Measurements from ENCODE around the gene CDHR2. TPM values are rescaled to one million over a fixed set of nuclear protein-coding genes. Genes with fewer than 3 reads are reported as not detected.

CDHR2 gene
- under 1 TPM in 1 of 4 donors, not detected in 3; 0.15 TPM for total RNA-seq

- Histone ChIP-seq H3K9me3 (no peaks in the 10 kb centered on the region), H3K27me3 (peaks cover 16% of the 10 kb centered on the region), H3K4me1 (peaks cover 0 to 29% (median 0%) of the 10 kb centered on the region in 3 donors), H3K4me3 (no peak within 1 kb of the TSS), H3K36me3 (no peaks in the 10 kb centered on the region), H3K27ac (peak within 1 kb of the TSS in 2 of 4 donors; percentile 11 to 47)
- TF ChIP-seq, protein P1, sequence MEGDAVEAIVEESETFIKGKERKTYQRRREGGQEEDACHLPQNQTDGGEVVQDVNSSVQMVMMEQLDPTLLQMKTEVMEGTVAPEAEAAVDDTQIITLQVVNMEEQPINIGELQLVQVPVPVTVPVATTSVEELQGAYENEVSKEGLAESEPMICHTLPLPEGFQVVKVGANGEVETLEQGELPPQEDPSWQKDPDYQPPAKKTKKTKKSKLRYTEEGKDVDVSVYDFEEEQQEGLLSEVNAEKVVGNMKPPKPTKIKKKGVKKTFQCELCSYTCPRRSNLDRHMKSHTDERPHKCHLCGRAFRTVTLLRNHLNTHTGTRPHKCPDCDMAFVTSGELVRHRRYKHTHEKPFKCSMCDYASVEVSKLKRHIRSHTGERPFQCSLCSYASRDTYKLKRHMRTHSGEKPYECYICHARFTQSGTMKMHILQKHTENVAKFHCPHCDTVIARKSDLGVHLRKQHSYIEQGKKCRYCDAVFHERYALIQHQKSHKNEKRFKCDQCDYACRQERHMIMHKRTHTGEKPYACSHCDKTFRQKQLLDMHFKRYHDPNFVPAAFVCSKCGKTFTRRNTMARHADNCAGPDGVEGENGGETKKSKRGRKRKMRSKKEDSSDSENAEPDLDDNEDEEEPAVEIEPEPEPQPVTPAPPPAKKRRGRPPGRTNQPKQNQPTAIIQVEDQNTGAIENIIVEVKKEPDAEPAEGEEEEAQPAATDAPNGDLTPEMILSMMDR (IDR thresholded peaks at IDR 0.05) = no peak
- TF ChIP-seq EP300 (IDR thresholded peaks at IDR 0.05) (no peak), POLR2AphosphoS5 (IDR thresholded peaks at IDR 0.05) (no peak), POLR2A (IDR thresholded peaks at IDR 0.05) (no peak)
- WGBS, 2 donors (ENCODE audit: low coverage in 1 of 2) = 56 to 98% methylated on average over 6 to 10 of the region's 18 CpGs
- no peak for ATAC-seq
These were observed at the start of gene CDHR2 for GRCh38 chr5:176548967-176549444. TSS of gene CDHR2 (plus strand) at chr5:176549342. CDS start at chr5:176565353, 16,011 bp downstream.

GRCh38 chr5:176500511-176500910, 48.6 kb upstream of the CDHR2 start:
- H3K27me3 ChIP-seq = no peaks in the 10 kb centered on the region
- no peak overlapping the region for H3K27ac ChIP-seq
- no peaks in the 10 kb centered on the region for H3K9me3 ChIP-seq
- peaks cover 0 to 100% of the 10 kb centered on the region in 2 donors for H3K36me3 ChIP-seq
- H3K4me1 ChIP-seq = no peaks in the 10 kb centered on the region
- no peak for ATAC-seq
- no peak overlapping the region for H3K4me3 ChIP-seq
- WGBS, 2 donors (ENCODE audit: low coverage in 1 of 2) = 83 to 100% methylated on average over 1 to 2 of the region's 3 CpGs
- TF ChIP-seq POLR2AphosphoS5 (IDR thresholded peaks at IDR 0.05) (no peak), POLR2A (IDR thresholded peaks at IDR 0.05) (no peak), EP300 (IDR thresholded peaks at IDR 0.05) (no peak)
- TF ChIP-seq, protein P1 (IDR thresholded peaks at IDR 0.05) = no peak

GRCh38 chr5:176501333-176501732, 47.8 kb upstream of the CDHR2 start:
- Histone ChIP-seq H3K36me3 (peaks cover 0 to 100% of the 10 kb centered on the region in 2 donors), H3K27ac (no peak overlapping the region), H3K27me3 (no peaks in the 10 kb centered on the region), H3K4me3 (no peak overlapping the region), H3K4me1 (no peaks in the 10 kb centered on the region), H3K9me3 (no peaks in the 10 kb centered on the region)
- TF ChIP-seq POLR2A (IDR thresholded peaks at IDR 0.05) (no peak), POLR2AphosphoS5 (IDR thresholded peaks at IDR 0.05) (no peak), EP300 (IDR thresholded peaks at IDR 0.05) (no peak)
- TF ChIP-seq, protein P1 (IDR thresholded peaks at IDR 0.05) = no peak
- WGBS, 2 donors (ENCODE audit: low coverage in 1 of 2) = 100% methylated on average over 1 of the region's 1 CpG
- ATAC-seq = no peak

- WGBS, 2 donors (ENCODE audit: low coverage in 1 of 2) = 80 to 86% methylated on average over 1 of the region's 5 CpGs
- ATAC-seq = no peak
These were observed 45.6 kb upstream of the CDHR2 start for GRCh38 chr5:176503496-176503895.

GRCh38 chr5:176507911-176508310, 41.2 kb upstream of the CDHR2 start:
- no peak overlapping the region for H3K27ac ChIP-seq
- no peaks in the 10 kb centered on the region for H3K27me3 ChIP-seq
- no peaks in the 10 kb centered on the region for H3K9me3 ChIP-seq
- H3K36me3 ChIP-seq = peaks cover 0 to 73% of the 10 kb centered on the region in 2 donors
- 80 to 86% methylated on average over 1 to 2 of the region's 2 CpGs for WGBS, 2 donors (ENCODE audit: low coverage in 1 of 2)
- no peaks in the 10 kb centered on the region for H3K4me1 ChIP-seq
- H3K4me3 ChIP-seq = no peak overlapping the region
- ATAC-seq = no peak
- TF ChIP-seq, protein P1 (IDR thresholded peaks at IDR 0.05) = no peak
- TF ChIP-seq POLR2AphosphoS5 (IDR thresholded peaks at IDR 0.05) (no peak), EP300 (IDR thresholded peaks at IDR 0.05) (no peak), POLR2A (IDR thresholded peaks at IDR 0.05) (no peak)

More at GRCh38 chr5:176503496-176503895, 45.6 kb upstream of the CDHR2 start:
- Histone ChIP-seq H3K36me3 (peaks cover 0 to 100% of the 10 kb centered on the region in 2 donors), H3K27me3 (no peaks in the 10 kb centered on the region), H3K27ac (no peak overlapping the region), H3K4me3 (no peak overlapping the region), H3K9me3 (no peaks in the 10 kb centered on the region), H3K4me1 (no peaks in the 10 kb centered on the region)
- TF ChIP-seq EP300 (IDR thresholded peaks at IDR 0.05) (no peak), POLR2A (IDR thresholded peaks at IDR 0.05) (no peak), POLR2AphosphoS5 (IDR thresholded peaks at IDR 0.05) (no peak)
- TF ChIP-seq, protein P1 (IDR thresholded peaks at IDR 0.05) = no peak
